ENCODE results near the gene FNBP1.
A peak's percentile ranks its signal among the peaks of the same experiment; 100 is the strongest.
"Not testable (repeated sequence)": the region's sequence is repeated elsewhere in the genome, so short reads cannot be mapped to it uniquely, and the experiment has no call there.

The FNBP1 gene

GRCh38 chr9:129890718-129891299, 152.2 kb downstream of the FNBP1 start:
- not testable (repeated sequence) for DNase-seq (ENCODE audit: low read depth in 2 of 2)

GRCh38 chr9:129889941-129890717, 152.9 kb downstream of the FNBP1 start:
- peak; percentile 63 to 72 for DNase-seq (ENCODE audit: low read depth in 2 of 2)

GRCh38 chr9:129889122-129889940, 153.7 kb downstream of the FNBP1 start:
- DNase-seq (ENCODE audit: low read depth in 2 of 2) = no peak

- DNase-seq (ENCODE audit: low read depth in 2 of 2) = peak; percentile 78 to 82
Measured at GRCh38 chr9:129888293-129889121, 154.5 kb downstream of the FNBP1 start.

- no peak for DNase-seq (ENCODE audit: low read depth in 2 of 2)
Measured at GRCh38 chr9:129887334-129888292, 155.4 kb downstream of the FNBP1 start.

GRCh38 chr9:129886226-129887174, 156.5 kb downstream of the FNBP1 start:
- DNase-seq (ENCODE audit: low read depth in 2 of 2) = no peak

- DNase-seq (ENCODE audit: low read depth in 2 of 2) = peak; percentile 85 to 89
Measured at GRCh38 chr9:129885670-129886106, 157.3 kb downstream of the FNBP1 start.

GRCh38 chr9:129885018-129885669, 157.8 kb downstream of the FNBP1 start:
- no peak for DNase-seq (ENCODE audit: low read depth in 2 of 2)

GRCh38 chr9:129884220-129885017, 158.6 kb downstream of the FNBP1 start:
- DNase-seq (ENCODE audit: low read depth in 2 of 2) = peak; percentile 92 to 97

- DNase-seq (ENCODE audit: low read depth in 2 of 2) = no peak
Measured at GRCh38 chr9:129881547-129882324, 161.3 kb downstream of the FNBP1 start.

GRCh38 chr9:129880654-129881546, 162.1 kb downstream of the FNBP1 start:
- DNase-seq (ENCODE audit: low read depth in 2 of 2) = no peak

GRCh38 chr9:129879991-129880653, 162.9 kb downstream of the FNBP1 start:
- no peak for DNase-seq (ENCODE audit: low read depth in 2 of 2)

GRCh38 chr9:129879103-129879699, 163.8 kb downstream of the FNBP1 start:
- DNase-seq (ENCODE audit: low read depth in 2 of 2) = no peak

- no peak for DNase-seq (ENCODE audit: low read depth in 2 of 2)
Measured at GRCh38 chr9:129878291-129878690, 164.7 kb downstream of the FNBP1 start.

- no peak for DNase-seq (ENCODE audit: low read depth in 2 of 2)
Measured at GRCh38 chr9:129876815-129877214, 166.2 kb downstream of the FNBP1 start.

All from activated CD4-positive, alpha-beta T cell treated with anti-CD3 and anti-CD28 coated beads for 24 hours (primary cell).